ENCODE data around the gene TOPORS. TPM values are rescaled to one million over a fixed set of nuclear protein-coding genes. Genes with fewer than 3 reads are reported as not detected.

Gene TOPORS
- total RNA-seq, 1 donor from 2014 or later: 13.2 TPM

DNA sequence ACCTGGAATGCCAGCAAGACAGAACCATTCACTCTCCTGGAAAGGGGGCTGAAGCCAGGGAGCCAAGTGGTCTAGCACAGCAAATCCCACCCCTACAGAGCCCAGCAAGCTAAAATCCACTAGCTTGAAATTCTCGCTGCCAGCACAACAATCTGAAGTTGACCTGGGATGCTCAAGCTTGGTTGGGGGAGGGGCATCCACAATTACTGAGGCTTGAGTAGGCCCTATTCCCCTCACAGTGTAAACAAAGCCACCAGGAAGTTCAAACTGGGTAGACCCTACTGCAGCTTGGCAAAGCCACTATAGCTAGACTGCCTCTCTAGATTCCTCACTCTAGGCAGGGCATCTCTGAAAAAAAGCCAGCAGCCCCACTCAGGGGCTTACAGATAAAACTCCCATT, 43.7 kb downstream of the TOPORS start:
- no peak for DNase-seq (ENCODE audit: low spot score)

DNA sequence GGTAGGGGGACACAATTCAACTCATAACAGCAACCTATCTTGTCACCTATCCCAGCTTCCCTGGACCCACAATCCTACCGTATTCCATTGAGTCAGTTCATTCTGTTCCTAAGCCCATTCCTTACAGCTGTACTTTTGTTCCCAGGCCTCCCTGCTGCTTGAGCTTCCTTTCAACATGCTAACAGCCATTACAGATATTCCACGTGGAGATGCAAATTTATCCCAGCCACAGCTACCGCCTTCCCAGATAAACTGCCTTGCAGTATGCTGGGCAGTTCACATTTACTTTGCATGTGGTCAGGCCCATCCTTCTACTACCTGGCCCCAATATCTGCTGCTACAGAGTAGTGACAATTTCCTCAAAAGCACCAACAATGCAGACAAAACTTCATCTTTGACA, 49.4 kb downstream of the TOPORS start:
- no peak for DNase-seq (ENCODE audit: low spot score)

DNA sequence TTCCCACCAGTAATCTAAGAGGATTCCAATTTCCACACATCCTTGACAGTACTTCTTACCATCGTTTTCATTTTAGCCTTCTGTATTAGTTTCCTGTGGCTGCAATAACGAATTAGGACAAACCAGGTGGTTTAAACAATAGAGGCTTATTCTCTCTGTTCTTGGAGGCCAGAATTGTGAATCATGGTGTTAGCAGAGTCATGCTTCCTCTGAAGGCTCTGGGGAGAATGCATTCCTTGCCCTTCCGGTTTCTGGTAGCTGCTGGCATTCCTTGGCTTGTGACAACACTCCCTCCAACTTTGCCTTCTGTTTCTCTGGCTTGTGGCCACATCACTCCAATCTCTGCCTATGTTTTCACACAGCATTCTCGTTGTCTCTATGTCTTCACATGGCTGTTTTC, 49.9 kb downstream of the TOPORS start:
- no peak for DNase-seq (ENCODE audit: low spot score)

DNA sequence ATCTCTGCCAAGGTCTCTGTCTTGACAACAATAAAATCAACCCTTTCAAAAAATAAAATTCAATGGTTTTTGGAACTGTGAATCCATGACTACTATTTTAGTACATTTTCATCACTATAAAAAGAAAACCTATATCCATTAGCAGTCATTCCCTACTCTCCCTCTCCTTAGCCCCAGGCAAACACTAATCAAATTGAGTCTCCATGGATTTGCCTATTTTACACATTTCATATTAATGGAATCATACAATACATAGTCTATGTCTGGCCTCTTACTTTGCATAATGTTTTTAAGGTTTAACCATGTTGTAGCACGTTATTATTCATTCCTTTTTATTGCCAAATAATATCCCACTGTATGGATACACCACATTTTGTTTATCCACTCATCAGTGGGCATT, 50.5 kb downstream of the TOPORS start:
- no peak for DNase-seq (ENCODE audit: low spot score)

DNA sequence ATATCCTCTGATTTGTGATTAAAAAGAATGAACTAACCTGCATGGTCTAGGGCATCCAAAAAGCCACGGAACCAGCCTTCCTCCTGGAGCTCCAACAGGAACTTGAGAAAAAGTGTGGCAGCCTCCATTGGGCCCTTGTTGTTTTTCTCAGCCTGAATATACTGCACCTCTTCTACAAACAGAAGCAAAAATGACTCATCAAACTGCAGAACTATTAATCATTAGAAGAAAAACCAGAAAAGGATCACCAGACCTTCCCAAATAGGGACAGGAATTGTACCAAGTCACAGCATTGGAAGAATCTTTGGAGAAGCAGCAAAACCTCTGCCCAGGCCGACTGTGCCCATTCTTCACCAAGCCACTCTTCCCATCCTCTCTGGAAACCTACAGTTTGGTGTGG, 51.6 kb downstream of the TOPORS start:
- no peak for DNase-seq (ENCODE audit: low spot score)

DNA sequence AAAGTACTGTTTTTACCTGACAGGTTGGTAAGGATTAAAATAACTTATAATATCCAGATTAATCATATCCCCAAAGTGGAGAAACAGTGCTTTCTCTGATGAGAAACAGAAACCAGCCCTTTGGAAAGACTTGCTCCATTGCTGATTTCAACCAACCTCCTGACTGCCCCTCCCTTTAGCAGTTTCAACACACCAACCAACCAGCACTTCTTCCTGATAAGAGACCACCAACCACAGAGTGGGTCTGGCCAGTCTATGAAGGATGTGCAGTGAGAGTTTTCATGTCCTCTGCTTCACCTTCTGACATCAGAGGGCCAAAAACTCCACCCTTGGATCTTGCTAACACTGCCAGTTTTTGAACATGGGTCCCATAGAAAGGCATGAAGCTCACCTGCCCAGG, 54.5 kb downstream of the TOPORS start:
- no peak for DNase-seq (ENCODE audit: low spot score)

DNA sequence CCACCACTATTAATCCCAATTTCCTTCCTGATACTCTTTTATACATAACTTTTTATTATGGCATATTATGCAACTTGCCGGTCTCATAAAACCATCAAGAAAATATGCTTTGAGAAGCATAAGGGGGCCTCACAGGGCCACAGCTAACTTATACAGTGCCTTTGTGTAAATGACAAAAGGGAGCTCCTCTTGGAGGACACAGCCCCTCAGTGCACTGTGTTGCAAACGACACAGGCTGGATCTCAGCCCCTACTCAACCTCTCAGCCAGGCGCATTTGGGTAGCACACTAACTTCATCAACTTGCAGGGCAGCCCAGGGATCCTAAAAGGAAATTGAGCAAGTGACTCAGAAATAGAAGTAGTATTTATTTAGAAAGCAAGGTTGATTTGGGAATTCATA, 61.8 kb downstream of the TOPORS start:
- DNase-seq (ENCODE audit: low spot score): no peak

Other genes with a start within 250 kb of the TOPORS start
- gene ACO1, start 167.9 kb downstream of the TOPORS start, total RNA-seq: 237 TPM
- gene RIGI, start 26.4 kb downstream of the TOPORS start, total RNA-seq: 11.0 TPM
- 8.1 TPM for gene SMIM27, start 259 bp downstream of the TOPORS start, total RNA-seq
- 41.9 TPM for gene NDUFB6, start 20.6 kb upstream of the TOPORS start, total RNA-seq
- not detected for gene TAF1L, start 83.1 kb upstream of the TOPORS start, total RNA-seq
- gene TMEM215, start 231.0 kb upstream of the TOPORS start, total RNA-seq: not detected

Data from mesenteric fat pad (tissue), 1 donor.